T-helper 2 cell treated with Interferon-gamma antibody and Interleukin-4, amounts not matched to agents 5 μg/mL and 100 μg/mL, for 36 hours (primary cell): ENCODE data around the gene RIPOR3.
"Not testable (repeated sequence)": the region's sequence is repeated elsewhere in the genome, so short reads cannot be mapped to it uniquely, and the experiment has no call there.

Experiments used
- DNase-seq: peaks from one replicate; pipeline ENCODE4 v3.0.0; 2021; ENCODE audit warnings: low spot score
- H3K27ac Mint-ChIP-seq: one replicate; pipeline ENCODE4 v1.8.0; 2021; ENCODE audit warnings: mild to moderate bottlenecking, mixed read lengths
- H3K27me3 Mint-ChIP-seq: one replicate; pipeline ENCODE4 v1.8.0; 2021; ENCODE audit warnings: low read depth, mixed read lengths
- H3K36me3 Mint-ChIP-seq: one replicate; pipeline ENCODE4 v1.8.0; 2021; ENCODE audit warnings: low read depth, mixed read lengths
- H3K4me1 Mint-ChIP-seq: one replicate; pipeline ENCODE4 v1.8.0; 2021; ENCODE audit warnings: low read depth, mixed read lengths
- H3K4me3 Mint-ChIP-seq: one replicate; pipeline ENCODE4 v1.8.0; 2022; ENCODE audit warnings: mild to moderate bottlenecking, moderate library complexity, mixed read lengths
- H3K9me3 Mint-ChIP-seq: one replicate; pipeline ENCODE4 v1.8.0; 2021; ENCODE audit warnings: mixed read lengths

Gene RIPOR3

GRCh38 chr20:50621068-50621665 is 70.2 kb downstream of the RIPOR3 start:
- no peaks in the 10 kb centered on the region for H3K4me1 Mint-ChIP-seq
- peaks cover 13% of the 10 kb centered on the region for H3K9me3 Mint-ChIP-seq
- no peak overlapping the region for H3K4me3 Mint-ChIP-seq
- no peak overlapping the region for H3K27ac Mint-ChIP-seq
- H3K36me3 Mint-ChIP-seq, result no peaks in the 10 kb centered on the region
- no peak for DNase-seq
- no peaks in the 10 kb centered on the region for H3K27me3 Mint-ChIP-seq

- not testable (repeated sequence) for H3K27me3 Mint-ChIP-seq, H3K36me3 Mint-ChIP-seq, H3K4me1 Mint-ChIP-seq
Observed at GRCh38 chr20:50620459-50620858, 70.9 kb downstream of the RIPOR3 start.

GRCh38 chr20:50618537-50618936 is 72.8 kb downstream of the RIPOR3 start:
- Mint-ChIP-seq H3K27me3 (no peaks in the 10 kb centered on the region), H3K4me3 (no peak overlapping the region), H3K27ac (no peak overlapping the region), H3K36me3 (no peaks in the 10 kb centered on the region), H3K4me1 (no peaks in the 10 kb centered on the region), H3K9me3 (peaks cover 13% of the 10 kb centered on the region)
- no peak for DNase-seq

More at GRCh38 chr20:50620459-50620858, 70.9 kb downstream of the RIPOR3 start:
- peaks cover 13% of the 10 kb centered on the region for H3K9me3 Mint-ChIP-seq
- H3K27ac Mint-ChIP-seq, H3K4me3 Mint-ChIP-seq, DNase-seq: not testable (repeated sequence)

- Mint-ChIP-seq H3K9me3 (peaks cover 13% of the 10 kb centered on the region), H3K4me1 (no peaks in the 10 kb centered on the region), H3K36me3 (no peaks in the 10 kb centered on the region), H3K27ac (no peak overlapping the region), H3K27me3 (no peaks in the 10 kb centered on the region), H3K4me3 (no peak overlapping the region)
- DNase-seq, result no peak
Observed at GRCh38 chr20:50617022-50617421, 74.3 kb downstream of the RIPOR3 start.

- Mint-ChIP-seq H3K9me3 (peaks cover 4% of the 10 kb centered on the region), H3K4me3 (no peak overlapping the region), H3K4me1 (no peaks in the 10 kb centered on the region), H3K27me3 (no peaks in the 10 kb centered on the region), H3K27ac (no peak overlapping the region), H3K36me3 (no peaks in the 10 kb centered on the region)
- DNase-seq, result no peak
Observed at GRCh38 chr20:50615407-50615806, 75.9 kb downstream of the RIPOR3 start.

- Mint-ChIP-seq H3K4me1 (no peaks in the 10 kb centered on the region), H3K27me3 (no peaks in the 10 kb centered on the region), H3K9me3 (no peaks in the 10 kb centered on the region), H3K36me3 (no peaks in the 10 kb centered on the region), H3K4me3 (no peak overlapping the region), H3K27ac (no peak overlapping the region)
- no peak for DNase-seq
Observed at GRCh38 chr20:50613438-50614169, 77.7 kb downstream of the RIPOR3 start.

- Mint-ChIP-seq H3K27ac (no peak overlapping the region), H3K4me3 (no peak overlapping the region), H3K27me3 (no peaks in the 10 kb centered on the region), H3K4me1 (no peaks in the 10 kb centered on the region), H3K9me3 (no peaks in the 10 kb centered on the region), H3K36me3 (no peaks in the 10 kb centered on the region)
- no peak for DNase-seq
Observed at GRCh38 chr20:50611128-50611810, 80.1 kb downstream of the RIPOR3 start.

- Mint-ChIP-seq H3K27ac (no peak overlapping the region), H3K4me1 (no peaks in the 10 kb centered on the region), H3K27me3 (no peaks in the 10 kb centered on the region), H3K4me3 (no peak overlapping the region), H3K9me3 (no peaks in the 10 kb centered on the region), H3K36me3 (no peaks in the 10 kb centered on the region)
- no peak for DNase-seq
Observed at GRCh38 chr20:50610212-50610718, 81.1 kb downstream of the RIPOR3 start.

- no peaks in the 10 kb centered on the region for H3K4me1 Mint-ChIP-seq
Observed at GRCh38 chr20:50609438-50609989, 81.8 kb downstream of the RIPOR3 start.

GRCh38 chr20:50608750-50609104 is 82.6 kb downstream of the RIPOR3 start:
- H3K4me1 Mint-ChIP-seq, result no peaks in the 10 kb centered on the region
- no peaks in the 10 kb centered on the region for H3K36me3 Mint-ChIP-seq
- no peak overlapping the region for H3K4me3 Mint-ChIP-seq
- H3K27ac Mint-ChIP-seq, result no peak overlapping the region
- H3K27me3 Mint-ChIP-seq, result no peaks in the 10 kb centered on the region
- no peaks in the 10 kb centered on the region for H3K9me3 Mint-ChIP-seq
- DNase-seq, result no peak

More at GRCh38 chr20:50609438-50609989, 81.8 kb downstream of the RIPOR3 start:
- H3K27me3 Mint-ChIP-seq, result no peaks in the 10 kb centered on the region
- H3K36me3 Mint-ChIP-seq, result no peaks in the 10 kb centered on the region
- no peaks in the 10 kb centered on the region for H3K9me3 Mint-ChIP-seq
- DNase-seq, result no peak
- no peak overlapping the region for H3K4me3 Mint-ChIP-seq
- H3K27ac Mint-ChIP-seq, result no peak overlapping the region

GRCh38 chr20:50607850-50608749 is 83.2 kb downstream of the RIPOR3 start:
- Mint-ChIP-seq H3K27ac (no peak overlapping the region), H3K9me3 (no peaks in the 10 kb centered on the region), H3K36me3 (no peaks in the 10 kb centered on the region), H3K4me3 (no peak overlapping the region), H3K4me1 (no peaks in the 10 kb centered on the region), H3K27me3 (no peaks in the 10 kb centered on the region)
- no peak for DNase-seq

GRCh38 chr20:50607436-50607835 is 83.9 kb downstream of the RIPOR3 start:
- Mint-ChIP-seq H3K9me3 (no peaks in the 10 kb centered on the region), H3K36me3 (no peaks in the 10 kb centered on the region), H3K27ac (no peak overlapping the region), H3K4me1 (no peaks in the 10 kb centered on the region), H3K4me3 (no peak overlapping the region), H3K27me3 (no peaks in the 10 kb centered on the region)
- no peak for DNase-seq

- H3K4me1 Mint-ChIP-seq, result no peaks in the 10 kb centered on the region
- H3K27me3 Mint-ChIP-seq, result peaks cover 2% of the 10 kb centered on the region
- DNase-seq, result no peak
- H3K4me3 Mint-ChIP-seq, result no peak overlapping the region
- no peaks in the 10 kb centered on the region for H3K36me3 Mint-ChIP-seq
- H3K27ac Mint-ChIP-seq, result no peak overlapping the region
- no peaks in the 10 kb centered on the region for H3K9me3 Mint-ChIP-seq
Observed at GRCh38 chr20:50605136-50605535, 86.2 kb downstream of the RIPOR3 start.
